A549 (cell line): ENCODE measurements around the gene PFKM.

ENCODE experiments used
- CTCF ChIP-seq: fragments of >200 bp; sonication (Bioruptor Twin); formaldehyde crosslinking; IDR thresholded peaks from 3 replicates; pipeline ENCODE4 v1.5.1; 2016
- PHF8 ChIP-seq: fragments of 200-600 bp; sonication (generic); IDR thresholded peaks from 2 replicates; pipeline ENCODE4 v1.6.1; 2016; ENCODE audit warnings: low read depth, mild to moderate bottlenecking, antibody characterized with exemption, moderate library complexity, borderline replicate concordance
- POLR2A ChIP-seq: IDR thresholded peaks from 2 replicates; pipeline ENCODE4 v1.6.1; 2012; ENCODE audit warnings: mild to moderate bottlenecking, low read length

GRCh38 chr12:48165089-48165981 is 46.2 kb downstream of the PFKM start:
- peak; percentile 95 for TF ChIP-seq CTCF
- no peak for TF ChIP-seq PHF8
- TF ChIP-seq POLR2A = no peak
